GM18870 (cell line): ENCODE measurements around the gene CLBA1.

Source experiments
- ATAC-seq: cut with Tn5 transposase; IDR thresholded peaks from one replicate; pipeline ENCODE4 v1.9.1; 2021; ENCODE audit warnings: moderate library complexity; ENCODE audit not compliant: unreplicated experiment

The CLBA1 gene

DNA sequence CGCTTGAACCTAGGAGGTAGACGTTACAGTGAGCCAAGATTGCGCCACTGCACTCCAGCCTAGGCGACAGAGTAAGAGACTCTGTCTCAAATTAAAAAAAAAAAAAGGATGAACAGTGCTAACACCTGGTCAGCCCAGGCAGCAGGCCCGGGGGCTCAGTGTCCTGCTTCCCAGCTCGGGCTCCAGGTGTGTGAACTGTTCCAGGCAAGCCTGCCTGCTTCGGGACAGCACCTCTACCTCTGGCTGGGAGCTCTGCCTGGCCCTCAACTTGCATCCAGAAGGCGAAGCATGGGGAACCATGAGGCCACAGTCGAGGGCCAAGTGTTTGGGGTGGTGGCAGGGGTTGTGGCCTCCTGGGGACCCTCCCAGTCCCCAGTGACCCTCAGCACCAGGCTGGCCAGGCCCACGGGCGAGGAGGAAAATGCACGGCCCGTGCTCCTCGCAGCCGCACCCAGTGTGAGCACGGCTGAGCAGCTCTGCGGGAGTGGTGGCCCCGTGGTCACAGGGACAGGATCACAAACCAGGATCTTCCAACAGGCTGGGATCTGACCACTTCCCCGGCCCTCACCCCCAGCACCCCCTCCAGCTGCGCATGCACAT lies 19.8 kb downstream of the CLBA1 start:
- no peak for ATAC-seq

DNA sequence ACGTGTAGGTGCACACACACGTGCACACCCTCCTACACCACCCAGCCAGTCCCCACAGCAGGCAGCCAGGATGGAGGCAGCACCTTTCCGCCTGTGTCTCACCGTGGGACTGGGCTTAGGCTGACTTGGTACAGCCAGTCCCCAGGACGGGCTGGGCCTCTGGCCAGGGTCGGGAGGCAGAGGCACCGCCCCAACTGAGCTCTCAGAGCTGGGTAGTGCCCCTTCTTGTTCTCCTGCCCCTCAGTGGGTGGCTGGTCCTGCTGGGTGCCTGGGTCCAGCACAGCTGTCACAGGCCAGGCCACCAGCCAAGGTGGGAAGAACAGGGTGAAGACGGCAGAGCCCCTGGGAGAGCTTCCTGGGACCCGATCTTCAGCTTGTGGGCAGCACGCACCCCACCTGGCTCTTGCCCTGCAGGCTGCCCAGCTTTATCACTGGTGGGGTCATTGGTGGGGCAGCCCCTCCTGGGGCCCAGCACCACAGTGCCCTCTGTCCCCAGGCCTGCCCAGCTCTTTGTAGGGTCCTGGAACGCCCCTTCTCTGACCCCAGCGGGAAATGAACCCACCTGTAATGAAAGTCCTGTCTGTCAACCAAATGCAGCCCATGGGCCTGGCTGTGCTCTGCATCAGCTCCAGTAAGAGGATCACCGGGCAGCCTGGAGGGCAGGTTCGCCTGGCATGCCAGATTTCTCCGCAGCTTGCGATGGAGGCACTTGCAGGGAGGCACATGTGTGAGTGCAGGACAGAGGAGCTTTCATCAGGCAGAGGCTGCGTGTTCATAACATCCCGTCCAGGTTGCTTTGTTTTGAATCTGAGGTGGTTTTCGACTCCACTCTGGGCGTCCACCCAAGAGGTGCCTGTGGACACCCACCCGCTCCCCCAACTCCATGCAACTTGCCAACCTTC lies 20.6 kb downstream of the CLBA1 start:
- ATAC-seq = no peak

DNA sequence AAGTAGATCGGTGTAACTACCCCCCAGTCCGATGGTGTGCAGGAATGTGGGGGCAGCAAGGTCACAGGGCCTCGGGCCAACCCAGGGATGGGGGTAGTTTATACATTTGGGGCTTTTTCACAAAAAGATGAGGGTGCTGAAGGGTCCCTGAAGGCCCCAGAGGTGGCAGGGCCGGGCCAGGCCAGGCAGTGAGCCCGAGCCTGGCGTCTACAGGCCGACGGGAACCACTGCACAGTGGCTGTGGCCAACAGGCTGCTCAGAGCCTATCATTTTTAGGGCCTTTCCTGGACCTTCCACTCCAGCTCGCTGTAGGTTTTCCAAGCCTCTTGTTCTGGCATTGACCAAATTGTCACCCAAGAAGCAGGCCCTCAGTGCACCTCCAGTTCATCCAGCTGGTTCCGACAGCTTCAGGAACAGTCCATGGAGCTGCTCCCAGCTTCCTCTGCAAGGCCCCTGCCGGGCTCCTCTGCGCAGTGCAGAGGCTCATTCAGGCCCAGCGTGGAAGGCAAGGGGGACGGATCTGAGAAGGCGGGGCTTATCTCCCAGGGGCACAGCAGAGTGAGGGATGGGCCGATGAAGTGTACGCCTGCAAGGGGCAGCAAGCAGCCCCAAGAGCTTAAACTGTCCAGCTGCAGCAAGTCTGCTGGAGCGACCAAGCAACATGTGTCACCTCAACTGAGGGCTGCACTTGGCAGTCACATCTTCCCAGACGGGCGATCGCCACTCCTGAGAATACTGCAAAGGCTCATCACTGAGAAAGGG lies 21.4 kb downstream of the CLBA1 start:
- ATAC-seq = no peak

DNA sequence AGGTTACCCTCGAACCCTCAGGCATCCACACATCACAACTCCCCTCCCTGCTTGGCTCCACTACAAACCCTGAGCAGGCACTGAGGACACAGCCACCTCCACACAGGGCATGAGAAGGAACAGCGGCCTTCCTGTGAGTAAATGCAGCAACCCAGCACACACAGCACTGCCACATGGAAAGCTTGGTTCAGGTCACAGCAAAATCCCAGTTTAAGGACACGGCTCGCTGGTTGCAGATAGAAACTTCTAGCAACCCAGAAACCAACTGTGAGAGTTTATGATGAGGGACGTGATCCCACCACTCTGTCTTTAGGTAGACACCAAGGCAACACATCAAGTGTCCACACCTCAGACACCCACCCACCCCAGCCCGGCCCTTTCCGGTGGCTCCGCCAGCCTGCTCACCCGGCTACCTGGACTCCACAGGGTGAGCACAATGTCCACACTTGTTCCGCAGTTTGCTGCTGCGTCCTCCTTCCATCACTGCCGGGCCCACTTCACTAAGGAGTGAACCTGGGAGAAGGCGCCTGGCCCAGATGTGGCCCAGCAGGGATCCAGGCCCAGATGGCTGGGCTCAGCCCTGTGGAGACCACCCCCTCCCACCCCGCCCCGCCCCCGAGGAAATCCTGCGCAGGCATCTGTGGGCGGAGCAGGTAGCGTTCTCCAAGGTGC lies 22.1 kb downstream of the CLBA1 start:
- no peak for ATAC-seq

DNA sequence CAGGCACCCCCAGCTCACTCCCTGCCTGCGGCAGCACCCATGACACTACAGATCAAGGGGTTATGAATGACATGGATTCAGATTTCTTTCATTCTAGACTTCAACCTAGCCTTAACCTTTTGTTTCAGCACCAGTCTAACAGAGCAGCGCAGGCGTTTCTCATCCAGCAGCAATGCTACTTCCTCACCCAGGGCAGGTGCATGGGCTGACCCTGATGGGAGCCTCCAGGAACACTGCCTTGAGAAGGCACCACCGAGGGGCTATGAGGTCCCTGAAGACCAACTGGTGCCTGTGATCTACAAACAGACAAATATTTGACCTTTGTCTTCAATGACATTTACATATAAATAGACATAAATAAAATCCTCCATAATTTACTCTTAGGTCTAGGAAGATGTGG lies 24.5 kb downstream of the CLBA1 start:
- no peak for ATAC-seq

DNA sequence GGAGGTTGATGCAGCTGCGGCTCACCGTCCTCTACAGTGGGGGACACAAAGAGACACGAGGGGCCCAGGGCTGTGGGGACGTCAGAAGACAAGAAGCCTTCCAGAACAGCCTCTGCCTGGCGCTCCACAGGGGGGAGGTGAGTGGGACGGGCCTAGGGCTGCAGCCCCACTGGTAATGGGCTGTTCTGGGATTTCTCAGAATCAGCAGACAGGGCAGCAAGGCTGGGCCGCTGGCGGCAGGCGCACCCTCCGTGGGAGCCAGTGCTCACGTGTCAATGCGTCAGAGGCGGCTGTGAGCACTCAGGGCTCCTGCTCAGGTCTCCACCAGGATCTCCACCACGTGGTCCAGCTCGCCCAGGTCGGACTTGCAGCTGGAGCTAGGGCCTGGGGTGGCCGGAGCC lies 25.3 kb downstream of the CLBA1 start:
- ATAC-seq = no peak

DNA sequence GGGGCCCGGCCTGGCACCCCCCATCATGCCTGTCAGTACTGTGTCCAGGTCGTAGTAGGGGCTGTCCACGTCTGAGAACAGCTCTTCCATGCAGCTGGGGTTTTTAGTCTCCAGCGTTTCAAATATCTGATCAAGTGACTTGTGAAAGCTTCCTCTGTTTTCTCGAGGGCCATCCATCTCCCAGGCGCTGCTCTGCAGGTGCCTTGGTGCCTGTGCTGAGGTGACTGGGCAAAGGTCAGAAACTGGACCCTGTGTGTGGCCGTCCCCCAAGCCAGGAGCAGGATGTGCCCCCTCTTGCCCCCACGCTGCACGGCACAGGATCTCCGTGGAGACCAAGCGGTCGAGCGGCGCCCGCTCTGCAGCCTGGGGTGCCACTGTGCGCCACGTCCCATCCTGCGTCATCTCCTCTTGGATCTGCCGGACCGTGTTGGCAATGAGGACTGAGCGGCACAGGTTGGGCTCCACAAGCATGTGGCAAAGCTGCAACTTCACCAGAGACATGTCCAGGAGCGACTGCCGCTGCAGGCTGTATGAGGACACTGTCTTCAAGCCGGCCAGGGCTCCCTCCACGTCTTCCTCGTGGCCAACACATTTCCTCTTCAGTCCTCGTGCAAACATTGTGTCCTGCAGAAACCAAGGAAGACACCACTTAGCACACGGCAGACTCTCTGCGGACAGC lies 25.9 kb downstream of the CLBA1 start:
- ATAC-seq = no peak

DNA sequence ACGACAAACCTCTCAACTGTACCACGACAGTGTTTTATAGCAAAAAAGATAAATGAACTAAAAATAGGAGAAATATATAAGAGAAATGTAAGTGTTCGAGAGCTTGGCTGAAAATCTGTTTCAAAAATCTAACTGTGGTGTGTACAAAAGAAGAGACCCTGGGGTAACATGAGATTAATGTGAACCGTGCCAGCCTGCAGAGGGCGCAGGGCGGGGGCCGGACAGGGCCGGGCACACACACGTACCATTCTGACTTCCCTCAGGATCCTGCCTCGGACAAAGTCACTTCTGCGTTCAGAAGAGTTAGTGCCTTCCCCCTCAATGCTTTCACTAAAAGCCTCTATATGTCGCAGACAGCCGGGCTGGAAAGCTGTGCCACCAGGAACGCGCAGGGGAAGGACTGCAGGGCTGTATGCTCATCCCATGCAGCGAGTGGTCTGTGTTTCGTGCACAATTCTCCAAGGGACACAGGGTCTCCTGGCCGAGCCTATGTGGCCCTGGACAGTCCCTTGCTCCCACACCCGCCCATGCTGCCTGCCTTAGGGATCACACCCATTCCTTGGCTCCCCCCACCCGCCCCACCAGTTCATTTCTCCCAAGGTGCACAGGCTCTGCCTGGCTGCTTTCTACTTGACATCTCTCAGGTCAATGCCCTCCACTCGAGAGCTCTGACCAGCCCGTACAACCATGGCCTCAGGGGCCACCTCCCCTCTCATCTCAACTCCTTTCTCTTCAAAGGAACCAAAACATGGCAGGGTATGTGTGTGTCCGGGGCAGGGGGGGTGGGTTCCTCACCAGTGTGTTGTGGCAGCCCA lies 26.8 kb downstream of the CLBA1 start:
- no peak for ATAC-seq

DNA sequence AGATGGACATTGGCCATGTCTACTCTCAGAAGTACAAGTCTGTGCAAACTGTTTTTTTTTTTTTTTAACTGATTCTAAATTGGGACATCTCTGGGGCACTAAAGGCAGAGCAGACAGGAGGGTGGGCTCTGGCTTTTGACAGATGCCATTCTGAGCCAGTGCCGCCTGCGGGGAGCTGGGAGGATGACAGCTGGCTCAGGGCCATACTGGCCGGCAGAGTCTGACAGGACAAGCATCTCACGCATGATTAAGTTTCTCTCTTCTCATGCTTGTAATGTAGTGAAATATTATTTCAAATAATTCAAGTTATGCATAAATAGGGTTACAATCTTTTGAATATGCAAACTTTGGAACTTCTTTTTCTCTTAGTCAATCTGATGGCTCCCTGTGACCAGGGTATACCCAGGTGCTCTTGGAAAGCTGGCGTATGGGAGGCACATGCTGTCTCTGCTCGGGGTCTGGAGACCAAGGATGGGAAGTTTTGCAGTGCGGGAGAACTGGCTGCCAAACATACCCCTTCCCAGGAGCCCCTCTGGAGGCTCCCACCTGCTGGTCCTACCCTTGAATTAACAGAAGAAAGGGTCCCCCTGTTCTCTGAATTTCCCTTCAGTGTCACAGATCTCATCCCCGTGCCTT lies 27.7 kb downstream of the CLBA1 start:
- no peak for ATAC-seq

DNA sequence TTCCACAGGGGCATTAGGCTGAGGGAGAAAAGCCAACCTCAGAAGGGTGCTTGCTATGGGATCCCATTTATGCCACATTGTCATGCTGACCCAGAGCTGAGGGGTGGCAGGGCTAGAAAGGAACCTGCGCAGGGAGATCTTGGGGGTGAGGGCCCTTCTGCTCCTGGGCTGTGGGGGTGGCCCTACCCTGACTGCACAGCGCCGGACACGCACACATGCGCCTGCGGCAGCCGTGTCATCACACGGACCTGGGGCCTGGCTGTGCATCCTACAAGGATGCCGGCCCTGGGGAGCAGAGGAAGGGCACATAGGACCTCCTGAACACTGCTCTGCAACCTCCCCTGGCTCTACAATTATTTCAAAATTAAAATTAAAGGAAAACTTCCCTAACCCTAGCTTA lies 28.4 kb downstream of the CLBA1 start:
- no peak for ATAC-seq

DNA sequence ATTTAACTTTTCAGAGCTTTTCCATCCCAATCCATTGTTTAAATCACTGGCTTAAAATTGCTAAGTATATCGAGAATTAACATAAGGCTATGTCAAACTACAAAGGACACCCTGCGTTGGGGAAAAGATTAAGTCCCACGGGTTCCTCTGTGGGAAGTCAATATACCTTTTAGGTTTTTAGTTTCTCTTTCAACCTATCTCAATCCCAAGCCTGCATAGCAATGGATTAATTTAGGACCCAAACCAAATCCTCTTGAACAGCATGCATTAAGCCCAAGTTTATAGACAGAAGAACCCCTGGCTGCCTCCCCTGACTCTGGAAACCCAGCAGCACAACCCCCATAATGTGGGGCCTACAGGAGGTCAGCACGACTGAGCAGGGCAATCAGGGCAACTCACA lies 29.0 kb downstream of the CLBA1 start:
- no peak for ATAC-seq

DNA sequence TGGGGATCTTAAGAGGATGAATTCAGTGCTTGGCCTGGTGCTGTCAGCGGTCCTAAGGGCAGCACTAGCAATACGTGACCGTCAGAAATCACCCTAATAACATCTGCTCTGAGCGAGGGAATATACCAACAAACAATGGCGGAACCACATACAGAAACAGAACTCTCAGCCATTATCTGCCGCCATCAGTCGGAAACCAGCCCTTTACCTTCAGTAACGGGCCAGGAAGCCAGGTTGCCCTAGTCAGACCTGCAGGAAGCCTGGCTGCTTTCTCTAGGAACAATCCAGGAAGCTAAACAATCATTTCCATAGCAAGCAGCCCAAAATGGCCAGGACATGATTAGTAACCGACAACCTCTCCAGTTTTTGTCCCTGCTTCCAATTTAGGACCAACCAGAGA lies 29.7 kb downstream of the CLBA1 start:
- no peak for ATAC-seq

DNA sequence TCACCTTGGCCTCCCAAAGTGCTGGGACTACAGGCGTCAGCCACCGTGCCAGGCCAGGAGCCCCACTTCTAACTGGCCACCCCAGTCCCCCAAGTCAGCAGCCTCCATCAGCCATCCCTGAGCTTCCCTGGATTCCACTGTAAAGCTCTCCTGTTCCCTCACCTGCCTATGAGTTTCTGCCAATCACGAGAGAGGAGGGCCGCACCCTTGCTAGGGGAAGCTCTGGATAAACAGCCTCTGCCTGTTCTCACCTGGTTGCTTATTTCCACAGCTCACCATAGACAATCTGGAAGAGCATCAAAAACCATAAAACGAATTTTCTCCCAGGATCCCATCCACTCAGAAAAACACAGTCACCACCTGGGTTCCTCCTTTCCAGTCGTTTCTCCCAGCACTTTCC lies 30.3 kb downstream of the CLBA1 start:
- ATAC-seq = no peak

DNA sequence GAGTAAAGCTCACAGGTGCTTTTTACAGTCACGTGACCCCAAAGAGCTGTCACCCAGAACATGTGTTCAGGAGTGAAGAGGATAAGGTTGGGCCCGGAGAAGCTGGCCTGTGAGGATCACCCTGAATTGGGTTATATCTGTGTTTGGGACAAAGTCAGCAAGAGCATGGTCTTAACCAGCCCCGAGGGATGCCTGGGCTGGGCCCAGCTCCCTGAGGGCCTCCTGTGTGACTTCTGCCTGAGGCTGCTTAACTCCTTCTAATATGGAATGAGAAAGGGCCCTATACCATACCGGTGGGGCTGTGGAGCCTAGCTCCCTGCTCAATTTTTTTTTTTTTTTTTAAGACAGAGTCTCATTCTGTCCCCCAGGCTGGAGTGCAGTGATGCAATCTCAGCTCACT lies 32.8 kb downstream of the CLBA1 start:
- ATAC-seq = no peak

DNA sequence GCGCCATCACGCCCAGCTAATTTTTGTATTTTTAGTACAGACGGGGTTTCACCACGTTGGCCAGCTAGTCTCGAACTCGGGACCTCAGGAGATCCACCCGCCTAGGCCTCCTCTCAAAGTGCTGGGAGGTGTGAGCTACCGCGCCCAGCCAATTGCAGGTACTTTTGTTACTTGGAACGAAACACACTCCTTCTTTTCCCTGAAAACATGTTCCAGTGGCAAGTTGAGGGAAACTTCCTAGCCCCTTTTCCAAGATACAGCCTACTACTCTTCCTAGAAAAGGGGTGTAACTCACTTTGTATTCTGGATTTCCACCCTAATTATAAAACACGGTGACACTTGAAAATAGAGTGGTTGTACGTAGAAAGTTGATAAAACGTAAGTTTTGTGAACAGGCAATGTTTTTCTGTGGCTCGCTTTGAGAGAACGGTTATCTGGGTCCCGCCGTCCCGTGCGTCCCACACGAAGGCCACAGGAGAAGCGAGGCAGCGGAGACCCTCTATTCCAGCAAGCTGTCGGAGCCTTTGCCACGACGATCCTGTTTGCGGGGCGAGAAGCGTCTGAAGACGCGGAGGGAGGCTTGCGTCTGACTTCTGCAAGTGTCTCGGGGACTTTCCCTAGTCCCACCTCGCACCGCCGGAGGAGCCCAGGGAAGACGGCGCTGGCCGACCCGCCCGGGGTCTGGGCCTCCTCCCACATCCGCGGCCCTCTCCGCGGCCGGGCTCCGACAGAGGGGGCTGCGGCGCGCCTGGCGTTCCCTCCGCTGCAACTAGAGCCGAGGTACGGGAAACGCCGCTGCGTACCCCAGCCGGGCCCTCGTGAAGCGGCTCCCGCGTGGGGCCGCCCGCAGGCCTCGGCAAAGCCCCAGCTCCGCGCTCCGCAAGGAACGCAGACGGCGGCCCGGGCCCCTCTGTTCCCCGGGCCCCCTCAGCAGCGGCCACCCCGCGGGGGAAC lies 34.5 kb downstream of the CLBA1 start:
- peak; percentile 9 for ATAC-seq

DNA sequence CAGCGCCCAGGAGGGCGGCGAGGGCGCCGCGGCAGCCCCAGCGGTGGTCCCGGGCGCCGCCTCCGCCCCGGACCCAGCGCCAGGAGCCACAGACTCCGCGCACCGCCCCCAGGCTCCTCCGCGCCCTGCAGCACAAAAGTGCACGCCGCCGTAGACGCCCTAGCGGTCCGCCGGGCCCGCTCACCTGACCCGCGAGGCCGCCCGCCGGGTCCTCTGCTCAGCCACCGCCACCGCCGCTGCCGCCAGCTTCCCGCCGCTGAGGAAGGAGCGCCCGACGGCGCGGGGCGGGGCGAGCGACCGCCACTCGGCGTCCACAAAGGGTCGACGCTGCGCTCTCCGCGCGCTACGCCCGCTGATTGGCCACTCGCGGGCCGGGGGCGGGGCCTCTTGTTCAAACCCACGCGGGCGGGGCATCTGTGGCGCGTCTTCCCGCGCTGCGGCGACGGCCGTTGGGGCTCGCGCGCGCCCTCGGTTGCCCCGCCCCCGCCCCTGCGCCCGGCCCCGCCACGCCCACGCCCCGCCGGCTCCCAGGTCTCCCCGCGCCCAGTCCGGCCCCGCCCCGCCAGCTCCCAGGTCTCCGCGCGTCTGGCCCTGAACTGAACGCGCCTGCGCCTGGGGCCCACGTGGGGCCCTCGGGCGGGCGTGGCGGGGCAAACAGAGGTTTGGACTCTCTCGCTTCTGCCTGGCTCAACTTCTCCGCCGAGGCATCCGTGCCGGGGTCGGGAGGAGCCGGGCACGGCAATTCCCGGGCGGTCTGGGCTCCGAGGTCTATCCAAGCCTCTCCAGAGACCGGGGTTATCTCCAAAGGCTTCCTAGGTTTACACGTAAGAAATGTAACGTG lies 35.4 kb downstream of the CLBA1 start, which contains the start of gene CDCA4:
TSS of gene CDCA4 (minus strand) at position 269 of the 841 bp plus-strand sequence. CDS start 9,154 bp downstream, outside the sequence.
- ATAC-seq = peak; percentile 38

DNA sequence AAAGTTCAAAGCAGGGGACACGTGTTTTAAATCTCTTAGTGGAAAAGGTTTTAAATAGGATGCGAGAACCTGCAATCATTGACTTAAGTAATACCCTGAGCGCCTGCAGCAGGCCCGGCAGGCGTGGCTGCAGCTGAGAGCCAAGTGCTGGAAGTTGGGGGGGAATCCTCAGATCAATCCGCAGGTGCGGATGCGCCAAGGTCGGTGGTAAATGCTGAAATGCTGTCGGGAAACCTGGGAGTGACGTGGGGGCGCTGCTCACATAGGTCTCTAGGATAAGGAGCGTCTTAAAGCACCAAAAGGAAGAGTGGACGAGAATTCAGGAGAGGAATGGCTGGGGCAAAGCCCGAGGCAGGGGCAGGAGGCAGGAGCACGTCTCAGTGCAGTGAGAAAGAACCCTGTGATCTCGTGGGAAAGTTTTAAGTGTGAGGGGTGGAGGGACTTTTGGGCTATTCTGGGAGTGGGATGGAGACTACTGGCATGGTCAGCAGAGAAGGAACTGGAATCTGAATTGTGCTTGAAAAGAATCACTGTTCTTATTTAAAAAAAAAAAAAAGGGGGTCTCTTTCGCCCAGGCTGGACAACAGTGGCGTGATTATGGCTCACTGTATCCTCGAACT lies 36.2 kb downstream of the CLBA1 start:
- no peak for ATAC-seq
